Measurements from ENCODE around the gene CFAP91. TPM values are rescaled to one million over a fixed set of nuclear protein-coding genes. Genes with fewer than 3 reads are reported as not detected.
A peak's percentile ranks its signal among the peaks of the same experiment; 100 is the strongest.

Gene CFAP91
- 8.5 and 12.9 TPM in 2 replicates for total RNA-seq

- POLR2A ChIA-PET, result interaction anchor here (0.6 to 1.6 kb wide), 3 partner anchors 141 to 235 kb away, joined by 3 to 7 read pairs (median 6); partner anchors contain the start of gene TIMMDC1
- CTCF ChIA-PET, result interaction anchor here (0.9 kb wide), 1 partner anchor 8 kb away, joined by 4 read pairs; no protein-coding TSS in a partner anchor
- H3K27ac Mint-ChIP-seq, result peak within 1 kb of the TSS; percentile 72
- DNase-seq (peak; percentile 86), ATAC-seq (ENCODE audit: low read depth) (peak; percentile 92)
- TF ChIP-seq CTCF (IDR thresholded peaks at IDR 0.05), result no peak
- peaks cover 51% of the 10 kb centered on the region for H3K4me1 Mint-ChIP-seq
- H3K9me3 Mint-ChIP-seq, result peaks cover 5% of the 10 kb centered on the region
- H3K36me3 Mint-ChIP-seq (ENCODE audit: low read depth), result no peaks in the 10 kb centered on the region
- H3K4me3 Mint-ChIP-seq, result peak within 1 kb of the TSS; percentile 86
- no peaks in the 10 kb centered on the region for H3K27me3 Mint-ChIP-seq
- intact Hi-C loops (cut with micrococcal nuclease), result loop anchor here (1.0 to 5.0 kb wide), 4 partner anchors 141 to 644 kb away; partner anchors contain the start of genes LRRC58 and TMEM39A
These were observed at the start of gene CFAP91 for GRCh38 chr3:119702530-119703527. CFAP91 (plus strand) TSS chr3:119703022; CDS start chr3:119703099, 77 bp downstream.

- intact Hi-C loops (cut with micrococcal nuclease), result no loop called here
- Mint-ChIP-seq H3K36me3 (ENCODE audit: low read depth) (peaks cover 5% of the 10 kb centered on the region), H3K4me3 (no peak overlapping the region), H3K27me3 (no peaks in the 10 kb centered on the region), H3K9me3 (no peaks in the 10 kb centered on the region), H3K27ac (no peak overlapping the region), H3K4me1 (peaks cover 17% of the 10 kb centered on the region)
- ChIA-PET POLR2A (no interaction called here), CTCF (no interaction called here)
- DNase-seq (no peak), ATAC-seq (ENCODE audit: low read depth) (no peak)
- TF ChIP-seq CTCF (IDR thresholded peaks at IDR 0.05), result no peak
These were observed 48.9 kb upstream of the CFAP91 start for GRCh38 chr3:119653876-119654275.

- Mint-ChIP-seq H3K9me3 (no peaks in the 10 kb centered on the region), H3K27ac (no peak overlapping the region), H3K4me3 (no peak overlapping the region), H3K27me3 (no peaks in the 10 kb centered on the region), H3K36me3 (ENCODE audit: low read depth) (peaks cover 10% of the 10 kb centered on the region), H3K4me1 (peaks cover 32% of the 10 kb centered on the region)
- no peak for TF ChIP-seq CTCF (IDR thresholded peaks at IDR 0.05)
- POLR2A ChIA-PET, result interaction anchor here (0.6 to 1.2 kb wide), 4 partner anchors 17 to 367 kb away, joined by 3 to 7 read pairs (median 3); partner anchors contain the start of gene COX17
- DNase-seq (no peak), ATAC-seq (ENCODE audit: low read depth) (no peak)
- intact Hi-C loops (cut with micrococcal nuclease), result no loop called here
- CTCF ChIA-PET, result interaction anchor here (1.3 kb wide), 1 partner anchor 58 kb away, joined by 3 read pairs; no protein-coding TSS in a partner anchor
These were observed 44.7 kb upstream of the CFAP91 start for GRCh38 chr3:119657887-119658702.

GRCh38 chr3:119658994-119659393 is 43.8 kb upstream of the CFAP91 start:
- ChIA-PET CTCF (interaction anchor here (1.3 kb wide), 1 partner anchor 59 kb away, joined by 3 read pairs; no protein-coding TSS in a partner anchor), POLR2A (interaction anchor here (0.9 to 1.2 kb wide), 2 partner anchors 18 to 31 kb away, joined by 3 to 7 read pairs; no protein-coding TSS in a partner anchor)
- intact Hi-C loops (cut with micrococcal nuclease), result no loop called here
- Mint-ChIP-seq H3K4me1 (peaks cover 39% of the 10 kb centered on the region), H3K27ac (no peak overlapping the region), H3K4me3 (no peak overlapping the region), H3K9me3 (no peaks in the 10 kb centered on the region), H3K27me3 (no peaks in the 10 kb centered on the region), H3K36me3 (ENCODE audit: low read depth) (peaks cover 10% of the 10 kb centered on the region)
- no peak for ATAC-seq (ENCODE audit: low read depth)
- TF ChIP-seq CTCF (IDR thresholded peaks at IDR 0.05), result no peak
- DNase-seq, result no peak
